ENCODE data around the gene CRELD2.

The CRELD2 gene

DNA sequence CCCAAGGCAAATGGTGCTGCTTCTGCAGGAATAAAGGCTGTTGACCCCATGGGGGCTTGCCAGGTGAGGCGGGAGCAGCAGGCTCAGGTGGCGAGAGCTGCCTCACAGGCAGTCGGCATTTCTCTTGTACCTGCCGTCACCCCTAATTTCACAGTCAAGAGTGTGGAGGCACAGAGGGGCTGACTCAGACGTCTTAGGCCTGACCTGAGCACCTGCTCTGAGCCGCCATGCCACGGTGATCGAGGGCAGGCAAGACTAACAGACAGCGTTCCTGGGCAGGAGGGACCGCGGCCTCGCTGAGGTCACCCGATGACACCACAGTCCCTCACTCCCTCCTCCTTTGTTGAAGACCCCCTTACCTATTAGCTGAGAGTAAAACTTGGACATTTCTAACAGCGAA is 5.4 kb upstream of the CRELD2 start:
- DNase-seq: no peak

DNA sequence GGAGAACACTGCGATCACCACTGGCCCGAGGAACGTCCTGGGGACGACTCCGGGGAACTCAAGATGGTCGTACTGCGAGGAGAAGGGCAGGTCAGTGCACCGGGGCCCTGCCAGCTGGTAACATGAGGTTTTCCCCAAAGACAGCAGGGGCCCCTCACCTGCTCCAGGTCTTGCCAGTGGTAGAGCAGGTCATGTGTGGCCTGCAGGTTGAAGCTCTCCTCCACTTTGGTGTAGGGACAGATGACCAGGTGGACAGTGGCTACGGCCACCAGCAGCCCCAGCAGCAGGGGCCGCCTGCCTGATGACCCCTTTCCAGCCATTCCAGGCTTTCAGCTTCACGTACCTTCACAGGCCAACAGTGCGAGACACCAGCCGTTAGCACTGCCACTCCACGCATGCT is 5.0 kb upstream of the CRELD2 start:
- DNase-seq: no peak

DNA sequence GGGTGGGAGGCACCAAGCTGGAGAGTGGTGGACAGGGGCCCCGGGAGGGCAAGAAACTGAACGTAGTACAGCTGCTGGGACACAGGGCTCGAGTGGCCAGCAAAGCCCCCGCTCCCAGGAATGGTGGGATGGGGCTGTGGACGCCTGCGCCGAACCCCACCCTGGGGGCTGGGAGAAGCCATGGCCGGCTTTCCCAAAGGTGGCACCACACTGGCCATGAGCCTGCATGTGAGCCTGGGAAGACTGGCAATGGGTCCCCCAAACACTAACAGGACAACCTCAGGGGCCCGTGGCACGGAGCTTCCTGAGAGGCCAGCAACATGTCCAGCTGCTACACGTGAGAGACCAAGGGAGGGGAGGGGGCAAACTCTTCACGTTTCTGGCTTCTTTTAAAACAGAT is 4.2 kb upstream of the CRELD2 start:
- no peak for DNase-seq

DNA sequence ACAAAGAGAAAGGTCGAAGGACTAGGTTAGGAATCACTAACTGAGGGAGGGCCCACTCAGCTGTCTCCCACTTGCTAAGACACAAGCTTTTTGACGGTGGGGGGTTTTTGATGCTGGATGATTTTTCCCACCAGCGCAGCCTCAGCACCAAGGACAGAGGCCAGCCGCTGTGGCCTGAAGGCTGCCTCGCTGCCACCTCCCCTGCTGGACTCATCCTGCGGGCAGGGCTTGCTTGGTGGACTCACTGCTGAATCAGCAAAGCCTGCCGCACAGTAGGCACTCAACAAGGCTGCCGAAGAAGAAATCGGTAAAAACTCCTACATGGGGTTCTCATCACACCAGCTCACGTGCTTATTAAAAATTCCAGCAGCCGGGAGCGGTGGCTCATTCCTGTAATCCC is 2.8 kb upstream of the CRELD2 start:
- no peak for DNase-seq

DNA sequence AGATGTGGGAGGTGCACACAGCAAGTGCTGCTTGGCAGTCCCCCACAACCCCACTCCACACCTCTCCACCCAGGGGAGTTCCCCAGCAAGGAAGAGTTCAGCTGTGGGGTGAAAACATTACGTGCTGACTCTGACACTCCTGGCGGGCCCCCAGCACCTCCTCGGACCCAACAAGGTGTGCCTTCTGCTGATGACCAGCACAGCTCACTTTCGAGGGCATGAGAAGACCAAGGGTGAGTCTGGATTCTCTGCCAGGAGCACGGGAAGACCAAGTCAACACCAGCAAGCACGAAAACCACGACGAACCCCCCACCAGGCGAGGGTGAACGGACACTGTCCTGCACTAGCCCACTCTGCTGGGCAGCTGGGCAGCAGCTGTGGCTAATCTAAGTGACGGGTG is 1.6 kb upstream of the CRELD2 start:
- DNase-seq: no peak

DNA sequence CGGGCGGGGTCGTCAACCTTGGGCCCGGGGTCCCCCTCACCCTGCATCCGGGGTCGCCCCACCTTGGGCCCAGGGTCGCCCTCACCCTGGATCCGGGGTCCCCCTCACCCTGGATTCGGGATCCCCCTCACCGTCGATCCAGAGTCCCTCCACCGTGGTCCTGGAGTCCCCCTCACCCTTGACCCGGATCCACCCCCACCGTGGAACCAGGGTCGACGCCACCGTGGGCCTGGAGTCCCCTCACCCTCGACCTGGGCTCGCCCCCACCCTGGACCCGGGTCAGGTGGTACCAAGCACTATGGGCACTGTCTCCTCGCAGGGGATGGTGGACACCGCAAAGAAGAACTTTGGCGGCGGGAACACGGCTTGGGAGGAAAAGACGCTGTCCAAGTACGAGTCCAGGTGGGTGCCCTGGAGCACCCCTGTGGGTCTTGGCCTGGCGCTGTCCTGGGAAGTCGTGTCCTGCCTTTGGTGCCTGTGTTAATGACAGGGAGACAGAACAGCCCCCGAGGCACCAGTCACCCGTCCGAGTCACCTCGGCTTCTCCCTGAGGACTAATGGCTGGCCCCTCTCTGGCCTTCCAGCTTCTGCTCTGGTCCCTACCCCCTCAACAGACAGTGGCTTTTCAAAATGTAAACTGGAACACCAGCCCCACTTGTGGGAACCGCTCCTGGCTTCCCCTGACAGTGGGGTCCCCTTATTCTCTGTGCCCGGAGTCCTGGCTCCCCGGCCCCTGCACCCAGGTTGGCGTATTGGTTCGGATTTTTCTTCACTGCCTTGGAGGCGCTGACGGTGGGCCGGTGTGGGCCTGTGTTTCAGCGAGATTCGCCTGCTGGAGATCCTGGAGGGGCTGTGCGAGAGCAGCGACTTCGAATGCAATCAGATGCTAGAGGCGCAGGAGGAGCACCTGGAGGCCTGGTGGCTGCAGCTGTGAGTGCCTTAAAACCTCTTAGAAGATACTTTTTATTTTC is 762 bp downstream of the CRELD2 start:
- DNase-seq: no peak

DNA sequence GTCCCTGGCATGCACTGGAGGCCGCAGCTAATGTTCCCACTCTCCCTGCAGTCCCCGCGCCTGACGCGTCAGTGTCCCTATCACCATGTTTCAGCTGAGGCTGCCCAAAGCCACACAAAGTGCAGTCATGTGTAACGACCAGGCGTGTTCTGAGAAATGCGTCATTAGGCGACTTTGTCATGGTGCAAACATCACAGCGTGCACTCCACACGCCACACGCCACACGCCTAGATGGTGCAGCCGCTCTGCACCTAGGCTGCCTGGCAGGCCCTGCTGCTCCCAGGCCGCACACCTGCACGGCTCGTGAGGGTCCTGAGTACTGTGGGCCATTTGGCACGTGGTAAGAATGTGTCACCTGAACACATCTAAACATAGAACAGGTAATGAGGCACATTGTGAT is 2.4 kb downstream of the CRELD2 start:
- no peak for DNase-seq

DNA sequence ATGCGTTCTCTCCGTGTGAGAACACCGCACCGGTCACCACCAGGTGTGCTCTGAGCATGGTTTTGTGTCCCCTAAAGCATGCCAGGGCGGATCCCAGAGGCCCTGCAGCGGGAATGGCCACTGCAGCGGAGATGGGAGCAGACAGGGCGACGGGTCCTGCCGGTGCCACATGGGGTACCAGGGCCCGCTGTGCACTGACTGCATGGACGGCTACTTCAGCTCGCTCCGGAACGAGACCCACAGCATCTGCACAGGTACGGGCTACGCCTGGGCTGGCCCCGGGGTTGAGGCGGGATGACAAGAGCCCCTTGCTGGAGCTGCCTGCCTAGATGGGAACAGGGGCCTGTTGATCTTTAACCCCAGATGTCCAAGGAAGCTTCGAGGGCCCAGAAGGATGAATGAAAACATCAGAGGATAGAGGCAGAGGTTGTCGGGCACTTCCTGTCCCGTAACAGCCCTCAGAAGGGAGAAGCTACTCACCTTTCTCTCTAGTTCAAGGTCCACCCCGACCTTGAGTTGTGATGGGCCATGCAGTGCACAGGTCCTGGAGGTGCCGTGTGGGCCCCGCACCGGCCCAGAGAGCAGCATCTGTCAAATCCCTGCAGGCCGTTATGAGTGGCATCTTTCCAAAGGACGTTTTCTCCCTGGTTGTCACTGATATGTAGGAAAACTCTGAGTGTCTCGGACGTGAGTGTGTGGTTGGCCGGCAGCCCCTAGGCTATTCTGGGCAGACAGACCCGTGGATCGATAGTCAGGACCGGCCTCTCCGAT is 3.3 kb downstream of the CRELD2 start:
- DNase-seq: no peak

DNA sequence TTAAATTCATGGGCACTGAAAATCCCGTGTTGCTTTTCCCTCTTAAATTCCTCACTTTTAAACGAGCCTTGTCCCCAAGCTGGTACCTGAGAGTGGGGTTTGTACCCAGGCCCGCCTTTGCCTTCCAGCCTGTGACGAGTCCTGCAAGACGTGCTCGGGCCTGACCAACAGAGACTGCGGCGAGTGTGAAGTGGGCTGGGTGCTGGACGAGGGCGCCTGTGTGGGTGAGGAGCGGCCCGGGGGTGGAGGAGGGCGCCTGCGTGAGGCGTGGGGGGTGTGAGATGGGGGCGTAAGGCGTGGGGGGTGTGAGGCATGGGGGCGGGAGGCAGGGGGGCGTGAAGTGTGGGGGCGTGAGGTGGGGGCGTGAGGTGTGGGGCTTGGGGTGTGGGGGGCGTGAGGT is 4.0 kb downstream of the CRELD2 start:
- no peak for DNase-seq

DNA sequence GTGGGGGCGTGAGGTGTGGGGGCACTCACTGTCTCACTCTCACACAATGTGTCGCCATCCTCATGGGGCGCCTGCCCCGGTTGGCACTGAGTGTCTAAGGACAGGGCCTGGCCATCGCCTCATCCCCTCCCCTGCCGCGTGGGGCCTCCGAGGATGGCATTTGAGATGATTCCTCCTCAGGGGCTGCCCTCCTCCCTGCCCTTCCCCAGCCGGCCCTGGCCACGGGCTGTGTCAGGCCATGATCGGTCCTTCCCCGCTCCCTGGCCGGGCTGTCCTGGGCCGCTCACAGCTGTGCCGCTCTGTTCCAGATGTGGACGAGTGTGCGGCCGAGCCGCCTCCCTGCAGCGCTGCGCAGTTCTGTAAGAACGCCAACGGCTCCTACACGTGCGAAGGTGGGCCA is 4.5 kb downstream of the CRELD2 start:
- DNase-seq: no peak

DNA sequence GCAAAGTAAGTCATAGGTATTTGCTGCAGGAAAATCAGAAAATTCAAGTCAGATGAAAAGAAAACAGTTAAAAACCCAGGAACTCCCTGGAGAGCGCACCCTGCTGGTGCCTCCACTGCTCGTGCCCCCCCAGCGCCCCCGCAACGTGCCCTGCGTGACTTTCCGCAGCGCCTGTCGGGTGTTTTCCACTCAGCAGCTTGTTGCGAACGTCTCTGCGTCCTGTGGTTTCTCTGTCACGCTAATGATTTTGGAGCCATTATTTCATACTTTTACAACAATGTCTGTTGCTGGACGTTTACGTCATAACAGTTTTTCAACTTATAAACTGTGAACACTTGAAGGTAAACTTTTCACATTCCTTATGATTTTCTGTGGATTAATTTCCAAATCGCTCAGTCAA is 5.0 kb downstream of the CRELD2 start:
- peak in 1 of 6 experiments; percentile 19 for DNase-seq

DNA sequence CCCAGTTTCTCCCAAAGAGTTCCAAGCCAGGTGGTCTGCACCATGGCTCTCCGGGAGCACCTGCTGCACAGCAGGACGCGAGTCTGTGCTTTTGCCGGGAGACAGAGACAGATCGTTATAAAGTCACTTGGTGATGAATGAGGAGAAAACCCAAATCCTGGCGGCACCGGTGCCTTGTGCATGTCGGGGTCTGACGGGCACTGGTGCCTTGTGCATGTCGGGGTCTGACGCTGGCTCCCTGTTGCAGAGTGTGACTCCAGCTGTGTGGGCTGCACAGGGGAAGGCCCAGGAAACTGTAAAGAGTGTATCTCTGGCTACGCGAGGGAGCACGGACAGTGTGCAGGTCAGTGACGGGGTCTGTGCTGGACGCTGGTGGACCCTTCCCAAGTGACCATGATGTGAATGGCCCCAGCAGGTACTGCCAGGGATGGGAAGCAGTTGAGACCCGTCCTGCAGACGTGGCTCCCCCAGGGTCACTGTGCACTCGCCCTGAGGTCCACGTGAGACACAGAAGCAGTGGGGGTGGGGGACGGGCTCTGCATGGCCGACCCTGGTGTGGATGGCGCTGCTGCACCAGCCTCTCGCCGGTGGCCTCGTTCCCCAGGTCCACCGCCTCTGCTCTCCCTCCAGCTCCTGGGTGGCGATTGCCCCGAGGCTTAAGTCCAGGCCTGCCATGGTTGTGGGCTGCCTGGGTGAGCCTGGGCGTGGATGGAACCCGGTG is 5.8 kb downstream of the CRELD2 start:
- no peak for DNase-seq

DNA sequence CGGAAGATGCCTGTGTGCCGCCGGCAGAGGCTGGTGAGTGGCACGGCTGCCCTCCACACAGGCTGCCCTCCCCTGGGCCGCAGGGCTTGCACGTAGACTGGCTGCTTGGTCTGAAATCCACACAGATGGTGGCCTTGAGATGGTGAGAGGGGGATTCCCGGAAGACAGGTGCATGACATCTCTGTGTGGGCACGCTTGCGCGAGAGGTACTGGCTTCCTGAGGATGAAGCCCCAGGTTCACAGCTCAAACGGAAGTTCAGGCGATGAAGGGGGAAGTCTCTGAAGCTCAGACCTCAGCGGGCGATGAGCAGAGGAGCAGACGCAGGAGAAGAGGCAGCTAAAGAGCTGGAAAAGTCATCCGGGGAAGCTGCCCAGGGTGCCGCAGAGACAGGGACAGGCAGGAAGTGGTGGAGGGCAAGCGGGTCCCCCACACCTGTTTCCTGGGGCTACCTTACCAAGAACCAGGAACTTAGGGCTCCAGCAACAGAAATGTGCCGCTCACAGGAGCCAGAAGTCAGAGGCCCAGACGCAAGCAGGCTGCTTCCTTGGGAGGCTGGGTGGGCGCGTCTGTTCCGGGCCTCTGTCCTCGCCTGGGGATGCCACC is 7.2 kb downstream of the CRELD2 start:
- peak; percentile 65 to 78 (median 76) for DNase-seq

DNA sequence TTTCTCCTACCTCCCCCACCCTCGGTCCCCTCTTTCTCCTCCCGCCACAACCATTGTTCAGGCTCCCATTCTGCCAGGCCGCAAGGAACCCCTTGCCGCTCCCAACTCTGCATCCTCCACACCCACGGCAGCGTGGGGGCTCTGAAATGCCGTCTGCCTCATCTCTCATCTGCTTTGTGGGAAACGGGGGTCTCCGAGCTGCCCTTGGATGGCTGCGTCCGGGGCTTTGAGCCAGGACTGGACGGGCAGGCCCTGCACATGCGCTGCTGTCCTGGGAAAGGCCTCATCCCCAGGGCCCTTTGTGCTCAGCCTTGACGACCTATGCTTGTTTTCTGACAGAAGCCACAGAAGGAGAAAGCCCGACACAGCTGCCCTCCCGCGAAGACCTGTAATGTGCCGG is 8.5 kb downstream of the CRELD2 start:
- DNase-seq: no peak

DNA sequence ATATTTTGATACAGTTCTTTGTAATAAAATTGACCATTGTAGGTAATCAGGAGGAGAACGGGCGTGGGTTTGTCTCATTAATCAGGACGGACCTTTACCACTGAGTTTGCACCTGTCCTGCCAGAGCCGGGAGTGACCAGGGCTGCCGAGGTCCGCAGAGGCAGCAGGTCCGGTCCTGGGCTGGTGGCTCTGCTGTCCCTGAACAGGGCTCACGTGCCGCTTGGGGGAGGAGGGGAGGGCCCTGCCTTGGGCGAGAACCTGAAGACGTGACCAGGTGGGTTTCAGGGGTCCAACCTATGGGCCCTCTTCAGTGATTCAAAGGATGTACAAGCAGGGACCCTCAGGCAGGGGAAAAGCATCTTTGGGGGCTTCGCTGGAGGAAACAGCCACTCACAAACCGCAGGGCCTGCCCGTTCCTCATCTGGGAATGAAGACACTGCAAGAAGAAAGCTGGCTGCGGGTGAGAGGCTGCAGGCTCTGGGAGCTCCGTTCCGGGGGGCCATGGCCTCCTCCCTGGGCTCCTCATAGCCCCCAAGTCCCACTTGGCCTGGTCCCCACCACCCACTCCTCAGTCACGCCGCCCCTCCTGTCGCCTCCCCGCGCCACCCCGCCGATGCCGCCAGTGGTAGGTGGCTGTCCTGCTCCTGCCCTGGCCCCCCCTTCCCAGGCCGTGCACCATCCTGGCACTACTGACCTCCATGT is 9.2 kb downstream of the CRELD2 start:
- no peak for DNase-seq

DNA sequence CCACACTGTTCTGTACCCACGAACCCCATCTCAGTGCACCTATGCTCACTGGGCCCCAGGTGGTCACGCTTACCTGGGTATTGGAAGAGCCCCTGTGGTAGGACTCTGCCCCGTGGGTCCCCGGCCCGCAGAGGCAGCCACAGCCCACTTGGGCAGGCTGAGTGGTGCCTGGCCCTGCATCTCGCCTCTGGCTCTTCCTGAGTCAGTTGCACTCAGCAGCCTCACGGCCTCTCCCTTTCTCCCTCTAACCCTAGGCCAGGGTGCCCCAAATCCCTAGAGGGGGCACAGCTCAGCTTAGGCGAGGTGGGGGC is 9.7 kb downstream of the CRELD2 start:
- DNase-seq: no peak

DNA sequence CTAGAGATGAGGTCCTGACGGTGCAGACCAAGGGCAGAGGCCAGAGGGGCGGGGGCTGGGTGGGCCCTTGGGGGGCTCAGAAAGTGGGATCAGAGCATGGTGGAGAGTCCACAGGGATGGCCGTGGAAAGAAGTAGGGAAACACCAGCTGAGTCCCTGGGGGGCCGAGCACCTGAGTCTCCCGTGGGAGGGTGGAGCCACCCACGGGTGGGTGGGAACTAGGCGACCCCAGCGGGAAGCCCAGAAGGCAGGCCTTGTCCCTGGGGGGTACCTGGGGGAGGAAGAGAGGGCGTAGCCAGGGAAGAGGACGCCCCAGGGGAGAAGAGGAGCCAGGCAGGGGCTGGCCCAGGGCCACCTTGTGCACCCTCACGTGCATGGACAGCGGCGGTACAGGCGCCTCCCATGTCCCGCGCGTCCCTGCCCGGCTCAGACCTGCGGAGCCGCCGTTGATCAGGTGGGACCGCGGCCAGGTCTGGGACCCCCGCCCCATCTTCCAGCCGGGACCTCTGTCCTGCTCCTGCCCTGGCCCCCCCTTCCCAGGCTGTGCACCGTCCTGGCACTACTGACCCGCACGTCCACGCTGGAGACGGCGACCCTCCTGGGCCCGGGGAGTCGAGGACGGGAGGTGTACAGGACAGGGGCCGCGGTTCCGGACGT is 10.2 kb downstream of the CRELD2 start:
- DNase-seq: no peak

DNA sequence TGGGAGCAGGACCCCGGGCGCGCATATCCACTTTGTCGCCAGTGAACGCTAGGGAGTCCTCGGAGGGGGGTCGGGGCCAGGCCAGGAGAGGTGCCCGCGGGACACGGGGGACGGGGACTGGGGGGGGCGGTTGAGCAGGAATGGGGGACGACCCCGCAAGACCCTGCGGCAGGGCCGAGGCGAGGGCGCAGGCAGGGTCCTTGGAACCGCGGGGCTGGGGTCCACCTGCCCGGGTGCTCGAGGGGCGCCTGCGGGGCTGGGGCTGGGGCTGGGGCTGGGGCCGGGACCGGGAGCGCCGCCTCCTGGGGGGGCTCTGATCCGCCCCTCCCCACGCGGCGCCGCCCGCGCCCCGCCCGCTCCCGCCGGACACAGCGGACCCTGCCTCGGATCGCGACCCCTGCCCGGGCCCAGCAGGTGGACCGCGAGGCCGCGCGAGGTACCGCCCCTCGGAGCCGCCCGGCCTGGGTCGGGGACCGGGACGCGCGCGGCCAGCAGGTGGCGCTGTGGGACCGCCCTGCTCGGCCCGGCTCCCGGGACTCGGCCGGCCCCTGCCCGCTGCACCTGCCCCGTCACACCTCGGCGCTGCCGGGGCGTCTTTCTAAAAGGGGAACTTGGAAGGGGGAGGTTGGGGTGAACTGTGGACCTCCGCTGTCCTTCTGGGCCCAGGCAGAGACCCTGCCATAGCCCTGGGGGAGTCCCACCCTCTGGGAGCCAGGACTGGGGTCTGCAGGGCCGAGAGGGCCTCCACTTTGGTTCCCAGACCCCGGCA is 11.0 kb downstream of the CRELD2 start:
- DNase-seq: peak; percentile 36 to 81 (median 68)

DNA sequence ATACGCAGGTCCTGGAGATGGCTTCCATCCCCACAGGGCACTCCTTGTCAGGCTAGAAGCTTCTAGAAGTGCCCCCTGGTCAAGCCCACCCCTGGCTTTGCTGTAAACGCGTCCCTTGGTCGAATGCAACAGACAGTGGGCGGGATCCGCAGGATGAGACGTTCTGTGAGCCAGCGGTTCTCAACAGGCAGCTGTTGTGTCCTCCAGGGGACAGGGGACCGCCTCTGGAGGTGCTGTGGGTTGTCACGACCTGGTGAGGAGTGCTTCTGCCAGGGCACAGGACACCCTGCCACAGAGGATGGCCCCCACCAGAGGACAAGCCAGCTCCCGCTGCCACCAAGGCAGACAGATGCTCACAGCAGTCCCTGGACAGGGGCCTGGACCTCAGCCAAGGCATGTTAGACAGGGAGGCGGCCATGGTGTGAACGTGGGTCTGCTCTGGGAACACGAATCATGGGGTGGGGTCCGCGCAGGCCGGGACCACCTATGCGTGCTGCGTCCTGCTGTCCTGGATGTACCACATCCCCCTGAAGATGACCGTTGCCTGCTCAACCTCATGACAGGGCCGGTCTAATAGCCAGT is 11.7 kb downstream of the CRELD2 start:
- no peak for DNase-seq

DNA sequence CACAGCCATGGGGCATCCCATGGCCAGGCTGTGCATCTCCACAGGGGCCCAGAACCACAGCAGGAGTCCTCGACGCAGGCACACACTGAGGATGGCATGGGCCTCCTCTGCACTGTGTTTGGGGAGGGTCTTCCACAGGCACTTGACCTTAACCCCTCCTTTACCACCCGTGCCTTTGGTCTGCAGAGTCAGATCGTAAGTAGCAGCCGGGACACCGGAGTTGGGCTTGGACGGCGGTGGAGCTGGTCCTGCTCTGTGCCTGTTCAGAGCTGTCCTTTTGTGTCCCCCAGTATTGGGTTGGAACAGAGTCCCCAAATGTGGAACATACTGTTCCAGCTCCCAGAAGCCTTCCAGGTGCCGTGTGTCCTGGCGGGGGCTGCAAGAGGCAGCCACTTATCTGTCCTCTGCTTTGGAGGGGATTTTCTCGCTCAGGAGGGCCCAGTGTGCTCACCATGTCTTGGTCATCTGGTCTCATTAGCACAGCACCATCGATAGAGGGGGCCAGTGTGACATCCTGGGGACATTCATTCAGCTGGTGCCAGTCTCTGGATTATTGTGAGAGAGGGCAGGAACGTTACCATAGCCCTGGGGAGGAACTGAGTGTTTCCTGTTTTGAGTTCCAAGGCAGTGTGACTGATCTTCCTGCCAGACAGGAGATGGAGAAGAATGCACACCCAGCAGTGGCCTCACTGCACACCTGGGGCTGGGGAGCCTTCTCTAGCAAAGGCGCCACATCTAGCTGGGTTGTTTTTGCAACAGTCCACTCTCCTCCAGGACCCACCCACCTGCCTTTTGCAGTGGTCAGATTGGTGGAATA is 12.4 kb downstream of the CRELD2 start:
- DNase-seq: peak in 5 of 6 experiments; percentile 13 to 51 (median 35)
